GM12865 (cell line): Measurements from ENCODE around the gene BPIFB1.

Experiments
- DNase-seq: peaks from one replicate; pipeline ENCODE4 v3.0.0; 2010; ENCODE audit warnings: low read depth
- H3K4me3 ChIP-seq: 2 replicates; pipeline ENCODE4 v1.5.1; 2011; ENCODE audit warnings: mild to moderate bottlenecking, low read depth, low read length, control low read depth
- TF ChIP-seq, protein P1 (sequence below): IDR thresholded peaks from 2 replicates; pipeline ENCODE4 v1.5.1; 2011; ENCODE audit warnings: low read length, control low read depth, low read depth, inconsistent platforms; ENCODE audit not compliant: insufficient read depth; ENCODE audit errors: missing control alignments

Gene BPIFB1

DNA sequence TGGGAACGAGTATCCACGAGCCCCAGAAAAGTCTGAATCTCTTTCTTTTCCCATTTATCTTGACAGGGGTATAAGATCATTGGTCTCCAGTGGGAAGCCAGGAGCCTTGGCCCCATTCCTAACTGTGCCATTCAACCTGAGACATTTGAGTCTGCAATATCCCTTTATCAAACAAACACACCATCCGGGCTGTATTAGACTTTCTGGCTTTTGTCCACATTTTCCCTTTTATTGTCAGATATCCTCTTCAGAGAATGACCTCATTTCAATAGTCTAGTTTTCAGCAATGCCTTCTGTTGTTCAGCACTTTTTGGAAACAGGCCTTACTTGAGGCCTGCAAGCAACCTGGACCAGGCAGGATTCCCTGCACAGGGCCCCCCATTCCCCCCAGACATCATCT lies 31.5 kb upstream of the BPIFB1 start:
- DNase-seq: no peak
- H3K4me3 ChIP-seq: no peak overlapping the region
- TF ChIP-seq, protein P1, sequence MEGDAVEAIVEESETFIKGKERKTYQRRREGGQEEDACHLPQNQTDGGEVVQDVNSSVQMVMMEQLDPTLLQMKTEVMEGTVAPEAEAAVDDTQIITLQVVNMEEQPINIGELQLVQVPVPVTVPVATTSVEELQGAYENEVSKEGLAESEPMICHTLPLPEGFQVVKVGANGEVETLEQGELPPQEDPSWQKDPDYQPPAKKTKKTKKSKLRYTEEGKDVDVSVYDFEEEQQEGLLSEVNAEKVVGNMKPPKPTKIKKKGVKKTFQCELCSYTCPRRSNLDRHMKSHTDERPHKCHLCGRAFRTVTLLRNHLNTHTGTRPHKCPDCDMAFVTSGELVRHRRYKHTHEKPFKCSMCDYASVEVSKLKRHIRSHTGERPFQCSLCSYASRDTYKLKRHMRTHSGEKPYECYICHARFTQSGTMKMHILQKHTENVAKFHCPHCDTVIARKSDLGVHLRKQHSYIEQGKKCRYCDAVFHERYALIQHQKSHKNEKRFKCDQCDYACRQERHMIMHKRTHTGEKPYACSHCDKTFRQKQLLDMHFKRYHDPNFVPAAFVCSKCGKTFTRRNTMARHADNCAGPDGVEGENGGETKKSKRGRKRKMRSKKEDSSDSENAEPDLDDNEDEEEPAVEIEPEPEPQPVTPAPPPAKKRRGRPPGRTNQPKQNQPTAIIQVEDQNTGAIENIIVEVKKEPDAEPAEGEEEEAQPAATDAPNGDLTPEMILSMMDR: no peak

DNA sequence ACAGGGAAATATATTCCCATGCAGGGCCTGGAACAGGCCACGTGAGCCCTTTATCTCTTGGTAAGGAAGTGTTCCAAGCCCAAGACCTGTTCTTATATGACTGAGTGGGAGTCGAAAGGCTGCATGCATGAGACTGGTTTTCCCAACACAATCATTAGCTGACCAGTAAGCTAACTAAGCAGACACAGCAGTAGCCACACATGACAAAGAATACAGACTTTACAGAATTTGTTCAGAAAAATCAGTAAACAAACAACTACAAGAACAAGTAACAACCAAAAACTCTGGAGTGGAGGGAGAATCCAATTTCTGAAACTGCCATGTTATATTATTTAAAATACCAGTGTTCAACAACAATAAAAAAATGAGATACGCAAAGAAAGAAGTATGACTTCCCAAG lies 30.6 kb upstream of the BPIFB1 start:
- no peak overlapping the region for H3K4me3 ChIP-seq
- TF ChIP-seq, protein P1: no peak
- no peak for DNase-seq

DNA sequence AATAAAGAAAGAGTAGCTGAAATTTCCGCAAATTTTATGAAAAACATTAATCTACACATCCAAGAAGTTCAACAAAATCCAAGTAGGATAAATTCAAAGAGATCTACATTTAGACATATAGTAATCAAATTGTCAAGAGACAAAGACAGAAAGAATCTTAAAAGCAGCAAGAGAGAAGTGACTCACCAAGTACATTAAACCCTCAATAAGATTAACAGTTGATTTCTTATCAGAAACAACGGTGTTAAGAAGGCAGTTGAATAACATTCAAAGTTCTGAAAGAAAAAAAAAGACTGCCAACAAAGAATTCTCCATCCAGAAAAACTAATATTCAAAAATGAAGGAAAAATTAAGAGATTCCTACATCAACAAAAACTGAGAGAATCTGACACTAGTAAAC lies 28.0 kb upstream of the BPIFB1 start:
- TF ChIP-seq, protein P1: no peak
- no peak overlapping the region for H3K4me3 ChIP-seq
- no peak for DNase-seq

DNA sequence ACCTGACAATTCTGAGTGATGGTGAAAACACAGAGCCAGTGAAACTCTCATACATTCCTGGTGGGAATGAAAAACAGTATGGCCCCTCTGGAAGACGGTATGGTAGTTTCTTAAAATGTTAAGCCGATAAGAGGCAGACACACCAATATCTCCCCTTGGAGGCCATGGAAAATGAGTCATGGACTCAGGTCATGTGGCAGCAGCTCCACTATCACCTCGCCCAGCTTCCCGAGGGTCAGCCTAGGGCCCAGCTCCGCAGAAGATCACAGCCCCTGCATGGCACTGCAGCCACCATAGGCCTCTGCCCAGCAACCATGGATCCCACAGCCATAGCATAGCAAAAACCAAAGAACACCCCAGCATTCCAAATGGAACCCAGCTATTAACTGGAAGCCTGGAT lies 25.8 kb upstream of the BPIFB1 start:
- no peak for DNase-seq
- TF ChIP-seq, protein P1: no peak
- no peak overlapping the region for H3K4me3 ChIP-seq

DNA sequence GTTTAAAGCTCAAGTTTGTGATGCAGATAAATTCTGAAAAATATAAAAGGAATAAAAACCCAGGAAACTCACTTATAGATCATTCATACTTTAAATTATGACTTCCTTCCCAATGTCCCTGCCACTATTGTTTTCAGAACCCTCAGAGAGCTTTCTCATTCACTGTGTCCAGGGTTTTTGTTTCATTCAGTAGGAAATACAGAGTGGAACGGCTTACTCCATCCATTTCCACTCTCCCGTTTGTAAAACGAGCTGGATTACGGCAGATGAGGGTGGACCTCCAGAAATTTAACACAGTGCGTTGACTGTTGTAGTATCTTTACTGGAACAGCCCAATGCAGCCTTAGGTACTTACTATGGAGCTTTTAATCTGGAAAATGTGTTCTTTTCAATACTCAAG lies 23.6 kb upstream of the BPIFB1 start:
- DNase-seq: no peak
- TF ChIP-seq, protein P1: no peak
- H3K4me3 ChIP-seq: no peak overlapping the region

DNA sequence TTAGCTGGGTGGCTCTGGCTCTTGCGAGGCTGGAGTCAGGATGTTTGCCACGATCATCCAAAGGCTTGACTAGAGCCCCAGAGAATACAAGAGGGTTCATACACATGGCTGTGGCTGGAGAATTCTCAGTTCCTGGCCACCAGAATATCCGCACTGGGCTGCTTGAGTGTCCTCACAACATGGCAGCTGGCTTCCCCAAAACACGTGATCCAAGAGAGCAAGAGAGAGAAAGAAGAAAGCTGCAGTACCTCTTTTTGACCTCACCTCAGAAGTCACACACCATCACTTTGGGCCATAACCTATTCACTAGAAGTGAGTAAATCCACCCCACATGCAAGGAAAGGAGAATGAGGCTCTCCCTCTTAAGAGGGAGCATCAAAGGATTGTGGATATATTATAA lies 21.5 kb upstream of the BPIFB1 start:
- no peak overlapping the region for H3K4me3 ChIP-seq
- DNase-seq: no peak
- TF ChIP-seq, protein P1: no peak

DNA sequence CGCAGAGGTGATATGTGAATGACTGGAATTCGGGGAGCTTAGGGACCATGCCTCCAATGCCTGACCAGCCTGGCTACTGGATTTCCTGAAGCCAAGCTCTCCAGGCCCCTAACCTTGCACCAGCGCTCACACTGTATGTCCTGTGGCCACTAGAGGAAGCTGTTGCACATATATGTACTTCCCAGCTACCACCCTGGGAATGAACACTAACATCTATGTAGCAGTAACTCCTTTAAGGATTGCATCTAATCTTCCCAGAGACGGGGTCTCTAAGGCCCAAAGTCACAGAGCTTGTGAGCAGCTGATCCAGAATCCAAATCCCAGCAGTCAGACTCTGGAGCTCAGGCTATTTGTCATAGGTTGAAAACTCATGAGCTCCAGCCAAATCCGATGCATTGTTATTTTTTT lies 20.4 kb upstream of the BPIFB1 start:
- TF ChIP-seq, protein P1: peak; percentile 41
- DNase-seq: peak; percentile 23
- no peak overlapping the region for H3K4me3 ChIP-seq
